ENCODE data around the gene ZAP70. TPM values are rescaled to one million over a fixed set of nuclear protein-coding genes. Genes with fewer than 3 reads are reported as not detected.

ZAP70 gene
- total RNA-seq, 1 experiment from 2014 or later: not detected

- no peak for DNase-seq
- H3K9me3 ChIP-seq (ENCODE audit: low read length): no peaks in the 10 kb centered on the region
- H3K9me2 ChIP-seq (replicated peaks; ENCODE audit: insufficient read depth, low read length): no peaks in the 10 kb centered on the region
- H3K4me3 ChIP-seq (ENCODE audit: low read length): no peak overlapping the region
- no peak overlapping the region for H2AFZ ChIP-seq (ENCODE audit: low read length)
- H3K9ac ChIP-seq (ENCODE audit: low read length): no peak overlapping the region
- no peaks in the 10 kb centered on the region for H3K79me2 ChIP-seq (ENCODE audit: low read length)
- no peaks in the 10 kb centered on the region for H3K36me3 ChIP-seq (ENCODE audit: insufficient read depth, low read length)
- no peaks in the 10 kb centered on the region for H4K20me1 ChIP-seq (ENCODE audit: insufficient read depth, low read depth, low read length)
- no peak overlapping the region for H3K4me2 ChIP-seq (ENCODE audit: low read depth, low read length, poor library complexity, severe bottlenecking)
- no peaks in the 10 kb centered on the region for H3K27me3 ChIP-seq (ENCODE audit: low read length)
- H3K27ac ChIP-seq (ENCODE audit: low read length): no peak overlapping the region
- H3K4me1 ChIP-seq (ENCODE audit: low read length): no peaks in the 10 kb centered on the region
Measured at GRCh38 chr2:97724073-97724410, 10.7 kb downstream of the ZAP70 start.

DNA sequence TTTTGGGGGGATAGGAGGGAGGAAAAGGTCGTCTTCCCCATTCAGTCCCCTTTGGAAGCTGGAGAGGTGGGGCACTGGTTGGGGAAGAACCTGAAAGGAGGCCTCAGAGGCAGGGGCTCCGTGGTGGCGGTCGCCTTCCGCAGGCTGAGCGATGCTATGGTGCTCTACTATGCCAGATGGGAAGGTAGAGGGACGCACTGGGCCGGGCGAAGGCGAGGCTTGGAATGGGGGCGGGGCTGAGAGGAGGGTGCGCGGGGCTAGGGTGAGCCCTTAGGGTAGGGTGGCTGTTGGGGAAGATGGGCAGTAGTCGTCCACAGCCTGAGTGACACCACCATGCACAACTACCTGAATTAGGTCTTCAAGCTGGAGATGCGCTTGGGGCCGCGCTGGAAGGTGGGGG lies 11.1 kb downstream of the ZAP70 start:
- DNase-seq: no peak
- no peaks in the 10 kb centered on the region for H3K79me2 ChIP-seq (ENCODE audit: low read length)
- no peak overlapping the region for H3K9ac ChIP-seq (ENCODE audit: low read length)
- no peaks in the 10 kb centered on the region for H3K27me3 ChIP-seq (ENCODE audit: low read length)
- H3K36me3 ChIP-seq (ENCODE audit: insufficient read depth, low read length): no peaks in the 10 kb centered on the region
- H3K27ac ChIP-seq (ENCODE audit: low read length): no peak overlapping the region
- no peaks in the 10 kb centered on the region for H3K9me2 ChIP-seq (replicated peaks; ENCODE audit: insufficient read depth, low read length)
- H4K20me1 ChIP-seq (ENCODE audit: insufficient read depth, low read depth, low read length): no peaks in the 10 kb centered on the region
- H3K9me3 ChIP-seq (ENCODE audit: low read length): no peaks in the 10 kb centered on the region
- H2AFZ ChIP-seq (ENCODE audit: low read length): no peak overlapping the region
- H3K4me1 ChIP-seq (ENCODE audit: low read length): no peaks in the 10 kb centered on the region
- H3K4me3 ChIP-seq (ENCODE audit: low read length): no peak overlapping the region
- H3K4me2 ChIP-seq (ENCODE audit: low read depth, low read length, poor library complexity, severe bottlenecking): no peak overlapping the region

- H3K27me3 ChIP-seq (ENCODE audit: low read length): no peaks in the 10 kb centered on the region
- H4K20me1 ChIP-seq (ENCODE audit: insufficient read depth, low read depth, low read length): no peaks in the 10 kb centered on the region
- no peak overlapping the region for H3K4me2 ChIP-seq (ENCODE audit: low read depth, low read length, poor library complexity, severe bottlenecking)
- no peaks in the 10 kb centered on the region for H3K79me2 ChIP-seq (ENCODE audit: low read length)
- no peak overlapping the region for H3K9ac ChIP-seq (ENCODE audit: low read length)
- H2AFZ ChIP-seq (ENCODE audit: low read length): no peak overlapping the region
- no peak overlapping the region for H3K27ac ChIP-seq (ENCODE audit: low read length)
- H3K4me1 ChIP-seq (ENCODE audit: low read length): no peaks in the 10 kb centered on the region
- H3K4me3 ChIP-seq (ENCODE audit: low read length): no peak overlapping the region
- peaks cover under 1% of the 10 kb centered on the region; the same call in 1 of the 2 replicates for H3K9me3 ChIP-seq (ENCODE audit: low read length)
- no peaks in the 10 kb centered on the region for H3K36me3 ChIP-seq (ENCODE audit: insufficient read depth, low read length)
- DNase-seq: no peak
- H3K9me2 ChIP-seq (replicated peaks; ENCODE audit: insufficient read depth, low read length): no peaks in the 10 kb centered on the region
Measured at GRCh38 chr2:97724946-97725688, 11.7 kb downstream of the ZAP70 start.

- H3K27ac ChIP-seq (ENCODE audit: low read length): no peak overlapping the region
- no peaks in the 10 kb centered on the region for H3K4me1 ChIP-seq (ENCODE audit: low read length)
- H3K4me2 ChIP-seq (ENCODE audit: low read depth, low read length, poor library complexity, severe bottlenecking): no peak overlapping the region
- H3K9ac ChIP-seq (ENCODE audit: low read length): no peak overlapping the region
- no peaks in the 10 kb centered on the region for H4K20me1 ChIP-seq (ENCODE audit: insufficient read depth, low read depth, low read length)
- H3K9me2 ChIP-seq (replicated peaks; ENCODE audit: insufficient read depth, low read length): no peaks in the 10 kb centered on the region
- no peaks in the 10 kb centered on the region for H3K79me2 ChIP-seq (ENCODE audit: low read length)
- H2AFZ ChIP-seq (ENCODE audit: low read length): no peak overlapping the region
- H3K27me3 ChIP-seq (ENCODE audit: low read length): no peaks in the 10 kb centered on the region
- no peaks in the 10 kb centered on the region for H3K36me3 ChIP-seq (ENCODE audit: insufficient read depth, low read length)
- H3K4me3 ChIP-seq (ENCODE audit: low read length): no peak overlapping the region
- H3K9me3 ChIP-seq (ENCODE audit: low read length): peaks cover 5% of the 10 kb centered on the region; the same call in 1 of the 2 replicates
- no peak for DNase-seq
Measured at GRCh38 chr2:97726261-97727064, 13.1 kb downstream of the ZAP70 start.

- Histone ChIP-seq H3K27ac (ENCODE audit: low read length) (no peak overlapping the region), H3K36me3 (ENCODE audit: insufficient read depth, low read length) (no peaks in the 10 kb centered on the region), H3K9ac (ENCODE audit: low read length) (no peak overlapping the region), H3K4me1 (ENCODE audit: low read length) (no peaks in the 10 kb centered on the region), H3K4me2 (ENCODE audit: low read depth, low read length, poor library complexity, severe bottlenecking) (no peak overlapping the region), H3K79me2 (ENCODE audit: low read length) (no peaks in the 10 kb centered on the region), H4K20me1 (ENCODE audit: insufficient read depth, low read depth, low read length) (no peaks in the 10 kb centered on the region), H2AFZ (ENCODE audit: low read length) (no peak overlapping the region), H3K27me3 (ENCODE audit: low read length) (no peaks in the 10 kb centered on the region), H3K4me3 (ENCODE audit: low read length) (no peak overlapping the region), H3K9me2 (replicated peaks; ENCODE audit: insufficient read depth, low read length) (no peaks in the 10 kb centered on the region), H3K9me3 (ENCODE audit: low read length) (peaks cover 5% of the 10 kb centered on the region; the same call in 1 of the 2 replicates)
- DNase-seq: no peak
Measured at GRCh38 chr2:97727296-97727695, 13.9 kb downstream of the ZAP70 start.

- no peak overlapping the region for H3K4me3 ChIP-seq (ENCODE audit: low read length)
- H3K36me3 ChIP-seq (ENCODE audit: insufficient read depth, low read length): no peaks in the 10 kb centered on the region
- H3K9me3 ChIP-seq (ENCODE audit: low read length): peaks cover 5% of the 10 kb centered on the region; the same call in 1 of the 2 replicates
- no peak overlapping the region for H3K27ac ChIP-seq (ENCODE audit: low read length)
- H3K4me2 ChIP-seq (ENCODE audit: low read depth, low read length, poor library complexity, severe bottlenecking): no peak overlapping the region
- no peak overlapping the region for H3K9ac ChIP-seq (ENCODE audit: low read length)
- H4K20me1 ChIP-seq (ENCODE audit: insufficient read depth, low read depth, low read length): no peaks in the 10 kb centered on the region
- H2AFZ ChIP-seq (ENCODE audit: low read length): no peak overlapping the region
- H3K9me2 ChIP-seq (replicated peaks; ENCODE audit: insufficient read depth, low read length): no peaks in the 10 kb centered on the region
- no peaks in the 10 kb centered on the region for H3K79me2 ChIP-seq (ENCODE audit: low read length)
- no peaks in the 10 kb centered on the region for H3K27me3 ChIP-seq (ENCODE audit: low read length)
- no peaks in the 10 kb centered on the region for H3K4me1 ChIP-seq (ENCODE audit: low read length)
- DNase-seq: no peak
Measured at GRCh38 chr2:97728091-97728731, 14.8 kb downstream of the ZAP70 start.

GRCh38 chr2:97730245-97730644 lies 16.9 kb downstream of the ZAP70 start:
- Histone ChIP-seq H3K79me2 (ENCODE audit: low read length) (no peaks in the 10 kb centered on the region), H2AFZ (ENCODE audit: low read length) (no peak overlapping the region), H3K4me1 (ENCODE audit: low read length) (no peaks in the 10 kb centered on the region), H3K4me2 (ENCODE audit: low read depth, low read length, poor library complexity, severe bottlenecking) (no peak overlapping the region), H3K27me3 (ENCODE audit: low read length) (no peaks in the 10 kb centered on the region), H3K9ac (ENCODE audit: low read length) (no peak overlapping the region), H3K4me3 (ENCODE audit: low read length) (no peak overlapping the region), H3K9me3 (ENCODE audit: low read length) (peaks cover 5% of the 10 kb centered on the region; the same call in 1 of the 2 replicates), H4K20me1 (ENCODE audit: insufficient read depth, low read depth, low read length) (no peaks in the 10 kb centered on the region), H3K27ac (ENCODE audit: low read length) (no peak overlapping the region), H3K9me2 (replicated peaks; ENCODE audit: insufficient read depth, low read length) (no peaks in the 10 kb centered on the region), H3K36me3 (ENCODE audit: insufficient read depth, low read length) (no peaks in the 10 kb centered on the region)
- no peak for DNase-seq
